ENCODE results near the gene SNRPA1. TPM values are rescaled to one million over a fixed set of nuclear protein-coding genes. Genes with fewer than 3 reads are reported as not detected.
A peak's percentile ranks its signal among the peaks of the same experiment; 100 is the strongest.
"Not testable (repeated sequence)": the region's sequence is repeated elsewhere in the genome, so short reads cannot be mapped to it uniquely, and the experiment has no call there.

SNRPA1 gene
- total RNA-seq = 62.4 and 97.7 TPM in 2 replicates

DNA sequence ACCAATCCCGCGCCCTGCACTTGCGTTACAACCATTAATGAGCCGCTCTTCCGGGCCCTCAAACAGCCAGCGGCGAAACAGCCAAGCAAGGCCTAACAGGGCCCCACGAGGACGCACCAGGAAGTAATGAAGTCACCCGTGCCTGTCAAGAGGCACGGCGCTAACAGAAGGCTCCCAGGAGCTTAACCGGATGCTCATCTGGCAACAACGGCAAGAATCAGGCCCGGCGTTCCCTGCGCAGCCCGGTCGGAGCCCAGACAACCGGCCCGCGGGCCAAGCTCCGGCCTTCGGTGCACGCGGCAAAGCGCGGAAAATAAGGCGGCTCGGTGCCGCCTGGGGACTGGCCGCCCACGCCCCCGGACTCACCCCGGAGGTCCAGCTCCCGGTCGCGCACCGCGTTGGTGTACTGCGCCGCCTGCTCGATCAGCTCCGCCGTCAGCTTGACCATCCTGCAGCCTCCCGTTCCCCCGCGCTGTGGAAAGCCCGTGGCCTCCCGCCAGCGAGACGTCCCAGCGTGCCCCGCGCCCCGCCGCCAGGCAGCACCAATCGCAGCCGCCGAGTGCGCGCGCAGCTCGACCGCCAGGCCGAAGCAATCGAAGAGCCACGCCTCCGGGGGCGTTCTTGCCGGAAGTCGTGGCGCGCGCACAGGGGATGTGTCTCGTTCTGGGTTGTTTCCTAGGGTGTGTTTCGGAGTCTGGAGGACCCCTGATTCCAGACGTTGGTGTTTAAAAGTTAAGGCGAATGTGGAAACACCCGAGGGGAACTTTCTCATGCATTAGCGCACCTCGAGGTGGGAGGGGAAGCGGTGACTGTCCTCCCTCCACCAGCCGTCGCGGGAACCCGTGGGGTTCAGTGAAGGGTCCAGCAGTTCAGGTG lies at the start of gene SNRPA1:
SNRPA1 (minus strand) TSS at position 518 of the 876 bp plus-strand sequence; CDS start at position 448, 70 bp downstream.
- peak within 1 kb of the TSS; percentile 92 for H3K4me3 ChIP-seq (ENCODE audit: low read depth, low read length)
- DNase-seq (ENCODE audit: low read depth) = no peak
- TF ChIP-seq, protein P1, sequence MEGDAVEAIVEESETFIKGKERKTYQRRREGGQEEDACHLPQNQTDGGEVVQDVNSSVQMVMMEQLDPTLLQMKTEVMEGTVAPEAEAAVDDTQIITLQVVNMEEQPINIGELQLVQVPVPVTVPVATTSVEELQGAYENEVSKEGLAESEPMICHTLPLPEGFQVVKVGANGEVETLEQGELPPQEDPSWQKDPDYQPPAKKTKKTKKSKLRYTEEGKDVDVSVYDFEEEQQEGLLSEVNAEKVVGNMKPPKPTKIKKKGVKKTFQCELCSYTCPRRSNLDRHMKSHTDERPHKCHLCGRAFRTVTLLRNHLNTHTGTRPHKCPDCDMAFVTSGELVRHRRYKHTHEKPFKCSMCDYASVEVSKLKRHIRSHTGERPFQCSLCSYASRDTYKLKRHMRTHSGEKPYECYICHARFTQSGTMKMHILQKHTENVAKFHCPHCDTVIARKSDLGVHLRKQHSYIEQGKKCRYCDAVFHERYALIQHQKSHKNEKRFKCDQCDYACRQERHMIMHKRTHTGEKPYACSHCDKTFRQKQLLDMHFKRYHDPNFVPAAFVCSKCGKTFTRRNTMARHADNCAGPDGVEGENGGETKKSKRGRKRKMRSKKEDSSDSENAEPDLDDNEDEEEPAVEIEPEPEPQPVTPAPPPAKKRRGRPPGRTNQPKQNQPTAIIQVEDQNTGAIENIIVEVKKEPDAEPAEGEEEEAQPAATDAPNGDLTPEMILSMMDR (conservative IDR thresholded peaks at IDR 0.05; ENCODE audit: low read depth, low read length) = no peak

- TF ChIP-seq, protein P1 (conservative IDR thresholded peaks at IDR 0.05; ENCODE audit: low read depth, low read length) = no peak
- H3K4me3 ChIP-seq (ENCODE audit: low read depth, low read length) = no peak overlapping the region
- DNase-seq (ENCODE audit: low read depth) = no peak
Measured at GRCh38 chr15:101342056-101342455, 47.0 kb upstream of the SNRPA1 start.

DNA sequence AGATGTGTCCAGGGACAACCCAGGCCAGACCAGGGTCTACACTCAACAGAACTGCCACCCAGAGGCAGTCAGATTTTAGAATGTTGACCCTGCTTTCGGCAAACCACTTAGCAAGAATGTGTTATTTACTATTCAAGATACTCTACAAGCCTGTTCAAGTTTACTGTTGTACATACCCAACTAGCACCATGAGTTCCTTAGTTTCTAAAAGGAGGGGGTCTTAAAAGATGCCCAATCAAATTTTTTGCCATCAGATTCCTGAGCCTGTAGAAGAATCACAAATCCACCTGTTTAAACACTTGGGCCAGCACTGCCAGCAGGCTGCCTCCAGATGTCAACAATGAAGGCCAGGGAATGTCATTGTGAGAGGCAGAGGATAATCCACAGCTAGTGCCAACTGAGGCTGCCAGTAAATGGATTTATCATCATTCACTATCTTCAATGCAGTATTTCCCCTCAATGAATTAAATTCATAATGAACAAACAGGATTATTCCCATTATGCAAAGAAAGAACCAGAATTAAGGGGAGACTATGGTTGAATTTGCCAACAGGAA lies 43.5 kb upstream of the SNRPA1 start:
- DNase-seq (ENCODE audit: low read depth) = no peak
- TF ChIP-seq, protein P1 (conservative IDR thresholded peaks at IDR 0.05; ENCODE audit: low read depth, low read length) = no peak
- H3K4me3 ChIP-seq (ENCODE audit: low read depth, low read length) = no peak overlapping the region

DNA sequence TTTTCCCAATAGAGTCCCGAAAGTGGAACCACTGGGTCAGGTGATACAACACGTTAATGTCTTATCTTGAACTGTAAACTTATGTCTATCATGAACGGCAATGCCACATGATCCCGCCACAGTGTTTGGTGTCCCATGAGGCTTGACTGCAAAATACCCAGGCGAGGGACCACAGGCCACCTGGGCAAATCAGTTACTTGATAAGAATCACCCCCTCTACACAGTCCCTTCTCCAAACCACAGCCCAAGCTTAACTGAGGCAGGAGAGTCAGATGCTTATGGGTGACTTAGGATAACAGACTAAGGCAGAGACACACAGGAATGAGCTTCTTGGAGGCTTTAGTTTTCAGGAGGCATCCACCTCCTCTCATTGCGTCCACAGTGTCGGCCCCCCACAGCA lies 42.9 kb upstream of the SNRPA1 start:
- H3K4me3 ChIP-seq (ENCODE audit: low read depth, low read length) = no peak overlapping the region
- no peak for DNase-seq (ENCODE audit: low read depth)
- TF ChIP-seq, protein P1 (conservative IDR thresholded peaks at IDR 0.05; ENCODE audit: low read depth, low read length) = no peak

DNA sequence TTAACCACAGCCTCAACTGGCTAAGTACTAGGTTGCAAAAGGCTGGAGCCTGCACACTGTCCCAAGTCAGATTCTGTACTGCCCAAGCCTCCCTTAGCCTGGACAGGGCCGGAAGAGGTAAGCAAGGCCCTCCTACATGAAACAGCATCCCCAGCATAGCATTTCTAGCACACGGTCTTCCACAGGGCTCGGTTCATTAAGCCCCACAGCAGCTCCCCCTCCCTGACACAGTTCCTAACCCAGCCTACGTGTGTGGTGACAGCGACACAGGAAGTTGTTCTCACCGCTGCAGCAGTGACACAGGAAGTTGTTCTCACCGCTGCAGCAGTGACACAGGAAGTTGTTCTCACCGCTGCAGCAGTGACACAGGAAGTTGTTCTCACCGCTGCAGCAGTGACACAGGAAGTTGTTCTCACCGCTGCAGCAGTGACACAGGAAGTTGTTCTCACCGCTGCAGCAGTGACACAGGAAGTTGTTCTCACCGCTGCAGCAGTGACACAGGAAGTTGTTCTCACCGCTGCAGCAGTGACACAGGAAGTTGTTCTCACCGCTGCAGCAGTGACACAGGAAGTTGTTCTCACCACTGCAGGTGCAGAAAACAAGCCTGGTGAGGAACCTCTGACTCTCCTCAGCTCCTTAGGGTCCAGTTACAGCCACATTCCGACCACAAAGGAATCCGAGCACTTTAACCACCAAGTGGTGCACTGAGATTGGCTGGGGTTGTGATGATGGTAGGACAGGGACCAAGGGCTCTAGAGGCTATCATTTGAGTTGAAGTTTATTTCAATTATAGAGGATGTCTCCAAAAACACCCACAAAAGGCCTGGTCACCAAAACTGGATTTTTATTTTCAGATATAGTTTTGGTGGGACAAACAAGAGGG lies 39.1 kb upstream of the SNRPA1 start:
- not testable (repeated sequence) for H3K4me3 ChIP-seq (ENCODE audit: low read depth, low read length); DNase-seq (ENCODE audit: low read depth)

DNA sequence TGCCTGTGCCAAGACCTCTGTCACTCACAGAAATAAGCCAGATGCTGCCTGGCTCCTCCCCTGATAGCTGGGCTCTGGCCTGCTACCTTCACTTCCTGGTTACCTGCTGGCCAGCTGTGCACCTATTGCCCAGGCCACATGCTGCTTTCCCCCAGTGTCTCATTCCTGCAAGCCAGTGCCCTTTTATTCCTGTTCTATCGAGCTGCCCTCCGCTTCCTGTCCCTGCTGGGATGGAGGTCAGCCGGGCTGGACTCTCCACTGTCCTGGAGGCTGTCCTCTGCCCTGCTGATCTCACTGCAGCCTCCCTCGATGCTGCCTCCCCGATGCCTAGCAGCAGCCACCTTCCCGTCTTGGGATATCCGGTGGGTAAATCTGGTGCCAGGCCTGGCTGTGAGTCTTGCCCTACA lies 37.0 kb upstream of the SNRPA1 start:
- TF ChIP-seq, protein P1 (conservative IDR thresholded peaks at IDR 0.05; ENCODE audit: low read depth, low read length) = no peak
- no peak overlapping the region for H3K4me3 ChIP-seq (ENCODE audit: low read depth, low read length)
- DNase-seq (ENCODE audit: low read depth) = no peak

GRCh38 chr15:101329867-101330380 lies 34.9 kb upstream of the SNRPA1 start:
- no peak for DNase-seq (ENCODE audit: low read depth)
- H3K4me3 ChIP-seq (ENCODE audit: low read depth, low read length) = no peak overlapping the region
- TF ChIP-seq, protein P1 (conservative IDR thresholded peaks at IDR 0.05; ENCODE audit: low read depth, low read length) = no peak
